IPS-15b (cell line): ENCODE results near the gene LLGL2.
A peak's percentile ranks its signal among the peaks of the same experiment; 100 is the strongest.

ENCODE experiments used
- H3K27me3 ChIP-seq: one replicate; pipeline ENCODE4 v1.6.1; 2013; ENCODE audit warnings: low read length; ENCODE audit not compliant: control insufficient read depth, insufficient read depth
- H3K36me3 ChIP-seq: one replicate; pipeline ENCODE4 v1.6.1; 2013; ENCODE audit warnings: low read length; ENCODE audit not compliant: control insufficient read depth, insufficient read depth
- H3K4me1 ChIP-seq: one replicate; pipeline ENCODE4 v1.6.1; 2013; ENCODE audit warnings: mild to moderate bottlenecking, low read length; ENCODE audit not compliant: control insufficient read depth, insufficient read depth
- H3K4me3 ChIP-seq: one replicate; pipeline ENCODE4 v1.5.1; 2013; ENCODE audit warnings: low read depth, low read length
- H3K9ac ChIP-seq: one replicate; pipeline ENCODE4 v1.6.1; 2013; ENCODE audit warnings: low read depth, mild to moderate bottlenecking, low read length
- H3K9me3 ChIP-seq: one replicate; pipeline ENCODE4 v1.6.1; 2013; ENCODE audit warnings: mild to moderate bottlenecking, low read length; ENCODE audit not compliant: control insufficient read depth, insufficient read depth

LLGL2 gene

DNA sequence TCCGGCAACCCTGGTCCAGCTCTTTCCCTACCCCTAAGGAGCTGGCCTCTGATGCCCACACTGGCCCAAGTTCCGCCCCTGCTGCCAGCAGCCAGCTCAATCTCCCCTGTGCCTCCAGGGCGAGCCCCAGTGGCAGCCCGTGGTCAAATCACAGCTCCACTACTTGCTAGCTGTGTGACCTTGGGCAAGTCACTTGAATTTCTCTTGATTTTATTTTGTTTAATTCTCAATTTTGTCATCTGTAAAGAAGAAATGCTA, 20.4 kb upstream of the LLGL2 start:
- H3K36me3 ChIP-seq: peaks cover 28% of the 10 kb centered on the region
- no peaks in the 10 kb centered on the region for H3K27me3 ChIP-seq
- H3K4me3 ChIP-seq: no peak overlapping the region
- no peak overlapping the region for H3K9ac ChIP-seq
- no peaks in the 10 kb centered on the region for H3K9me3 ChIP-seq
- no peaks in the 10 kb centered on the region for H3K4me1 ChIP-seq

DNA sequence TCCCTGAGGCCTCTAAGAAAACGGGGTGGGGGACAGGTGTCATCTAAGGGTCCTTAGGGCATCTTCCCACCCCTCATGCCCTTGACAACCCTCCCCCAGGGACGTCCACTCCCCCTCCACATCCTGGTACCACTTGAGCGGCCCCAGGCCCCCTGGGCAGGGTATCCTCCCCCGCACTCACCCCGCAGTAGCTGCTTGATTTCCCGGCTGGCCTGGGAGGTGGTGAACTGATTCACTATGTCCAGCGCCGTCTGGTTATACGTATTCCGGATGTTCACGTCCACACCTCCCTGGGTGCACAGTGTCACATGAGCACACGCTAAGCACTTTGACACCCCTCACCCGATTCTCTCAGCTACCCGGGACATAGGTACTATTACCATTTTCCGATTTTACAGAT, 19.9 kb upstream of the LLGL2 start:
- no peaks in the 10 kb centered on the region for H3K9me3 ChIP-seq

GRCh38 chr17:75506134-75506533, 19.4 kb upstream of the LLGL2 start:
- Histone ChIP-seq H3K9ac (no peak overlapping the region), H3K4me3 (no peak overlapping the region), H3K9me3 (no peaks in the 10 kb centered on the region), H3K36me3 (peaks cover 20% of the 10 kb centered on the region), H3K27me3 (no peaks in the 10 kb centered on the region), H3K4me1 (no peaks in the 10 kb centered on the region)

More for the DNA sequence above, 19.9 kb upstream of the LLGL2 start:
- no peak overlapping the region for H3K9ac ChIP-seq
- H3K36me3 ChIP-seq: peaks cover 25% of the 10 kb centered on the region
- no peaks in the 10 kb centered on the region for H3K27me3 ChIP-seq
- H3K4me3 ChIP-seq: no peak overlapping the region
- no peaks in the 10 kb centered on the region for H3K4me1 ChIP-seq

GRCh38 chr17:75506888-75507287, 18.6 kb upstream of the LLGL2 start:
- Histone ChIP-seq H3K36me3 (peaks cover 23% of the 10 kb centered on the region), H3K4me1 (no peaks in the 10 kb centered on the region), H3K4me3 (no peak overlapping the region), H3K9me3 (no peaks in the 10 kb centered on the region), H3K9ac (no peak overlapping the region), H3K27me3 (no peaks in the 10 kb centered on the region)

DNA sequence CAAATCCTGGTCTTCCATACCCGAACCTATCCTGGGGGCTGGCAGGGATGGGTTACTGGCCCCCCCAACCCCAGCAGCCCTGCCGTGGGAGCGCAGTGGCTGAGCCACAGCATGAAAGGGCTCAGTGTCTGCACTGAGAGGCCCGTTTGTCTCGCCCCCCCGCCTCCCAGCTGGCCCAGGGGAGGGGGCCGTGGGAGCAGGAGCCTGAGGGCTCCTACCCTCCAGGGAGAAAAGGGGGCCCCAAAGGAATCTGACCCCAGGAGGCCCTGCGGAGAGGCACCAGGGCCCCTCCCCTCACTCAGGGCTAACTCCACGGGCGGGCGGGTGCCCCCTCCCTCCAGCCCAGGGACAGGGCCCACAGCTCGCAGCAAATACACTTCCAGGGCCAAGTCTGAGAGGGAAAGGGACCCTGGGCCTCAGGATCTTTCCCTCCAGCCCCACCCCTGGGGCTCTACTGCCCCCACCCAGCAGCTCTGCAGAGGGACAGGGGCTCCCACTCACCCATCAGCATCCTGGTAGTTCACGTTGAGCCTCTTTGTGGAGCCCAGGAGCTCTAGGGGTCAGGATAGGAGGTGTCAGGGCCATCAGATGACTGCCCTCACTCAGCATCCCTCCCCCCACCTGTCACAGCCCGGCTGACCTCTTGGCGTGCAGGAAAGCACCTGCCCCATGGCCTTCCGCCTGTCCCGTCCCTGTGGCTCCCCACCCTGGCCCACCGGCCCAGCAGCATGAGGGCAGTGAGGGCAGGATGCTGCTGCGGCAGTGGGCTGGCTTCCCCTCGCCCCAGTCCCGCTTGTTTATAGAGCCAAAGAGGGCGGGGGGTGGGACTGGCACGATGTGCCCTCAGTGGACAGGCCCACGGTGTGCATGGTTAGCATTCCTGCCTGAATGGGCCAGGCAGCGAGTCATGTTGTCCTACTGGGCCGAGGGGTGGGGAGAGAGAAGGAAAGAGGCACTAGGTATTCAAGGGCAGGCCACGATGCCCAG, 17.5 kb upstream of the LLGL2 start:
- Histone ChIP-seq H3K4me1 (no peaks in the 10 kb centered on the region), H3K27me3 (no peaks in the 10 kb centered on the region), H3K36me3 (peaks cover 25% of the 10 kb centered on the region)

DNA sequence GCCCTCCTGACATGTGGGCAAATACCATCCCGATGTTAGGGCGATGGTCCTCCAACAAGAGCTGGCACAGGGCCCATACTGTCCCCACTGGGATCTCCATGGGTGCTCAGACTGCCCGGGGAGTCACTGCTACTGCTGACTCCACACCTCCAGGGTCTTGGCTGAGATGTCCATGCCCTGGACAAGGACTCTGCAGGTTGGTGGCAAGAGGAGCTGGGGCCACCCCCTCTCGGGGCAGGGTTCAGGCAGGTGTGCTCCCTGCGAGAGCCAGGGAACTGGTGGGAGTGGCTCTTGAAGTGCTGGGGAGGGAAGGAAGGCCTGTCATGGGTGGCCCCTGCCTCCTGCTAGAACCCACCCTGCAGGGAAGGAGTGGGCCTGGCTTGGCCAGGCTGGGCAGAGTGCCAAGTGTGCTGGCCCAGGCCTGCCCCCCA, 16.6 kb upstream of the LLGL2 start:
- Histone ChIP-seq H3K9ac (no peak overlapping the region), H3K27me3 (no peaks in the 10 kb centered on the region), H3K4me3 (no peak overlapping the region), H3K36me3 (peaks cover 28% of the 10 kb centered on the region), H3K4me1 (no peaks in the 10 kb centered on the region), H3K9me3 (no peaks in the 10 kb centered on the region)

More for the DNA sequence above, 17.5 kb upstream of the LLGL2 start:
- Histone ChIP-seq H3K9ac (no peak overlapping the region), H3K4me3 (no peak overlapping the region), H3K9me3 (no peaks in the 10 kb centered on the region)

GRCh38 chr17:75509528-75510258, 15.8 kb upstream of the LLGL2 start:
- H3K4me3 ChIP-seq: no peak overlapping the region
- peaks cover 24% of the 10 kb centered on the region for H3K36me3 ChIP-seq
- H3K9ac ChIP-seq: no peak overlapping the region
- no peaks in the 10 kb centered on the region for H3K27me3 ChIP-seq
- no peaks in the 10 kb centered on the region for H3K9me3 ChIP-seq
- no peaks in the 10 kb centered on the region for H3K4me1 ChIP-seq

- no peak overlapping the region for H3K4me3 ChIP-seq
- H3K4me1 ChIP-seq: no peaks in the 10 kb centered on the region
- peaks cover 18% of the 10 kb centered on the region for H3K36me3 ChIP-seq
Observed at GRCh38 chr17:75511270-75511609, 14.3 kb upstream of the LLGL2 start.

DNA sequence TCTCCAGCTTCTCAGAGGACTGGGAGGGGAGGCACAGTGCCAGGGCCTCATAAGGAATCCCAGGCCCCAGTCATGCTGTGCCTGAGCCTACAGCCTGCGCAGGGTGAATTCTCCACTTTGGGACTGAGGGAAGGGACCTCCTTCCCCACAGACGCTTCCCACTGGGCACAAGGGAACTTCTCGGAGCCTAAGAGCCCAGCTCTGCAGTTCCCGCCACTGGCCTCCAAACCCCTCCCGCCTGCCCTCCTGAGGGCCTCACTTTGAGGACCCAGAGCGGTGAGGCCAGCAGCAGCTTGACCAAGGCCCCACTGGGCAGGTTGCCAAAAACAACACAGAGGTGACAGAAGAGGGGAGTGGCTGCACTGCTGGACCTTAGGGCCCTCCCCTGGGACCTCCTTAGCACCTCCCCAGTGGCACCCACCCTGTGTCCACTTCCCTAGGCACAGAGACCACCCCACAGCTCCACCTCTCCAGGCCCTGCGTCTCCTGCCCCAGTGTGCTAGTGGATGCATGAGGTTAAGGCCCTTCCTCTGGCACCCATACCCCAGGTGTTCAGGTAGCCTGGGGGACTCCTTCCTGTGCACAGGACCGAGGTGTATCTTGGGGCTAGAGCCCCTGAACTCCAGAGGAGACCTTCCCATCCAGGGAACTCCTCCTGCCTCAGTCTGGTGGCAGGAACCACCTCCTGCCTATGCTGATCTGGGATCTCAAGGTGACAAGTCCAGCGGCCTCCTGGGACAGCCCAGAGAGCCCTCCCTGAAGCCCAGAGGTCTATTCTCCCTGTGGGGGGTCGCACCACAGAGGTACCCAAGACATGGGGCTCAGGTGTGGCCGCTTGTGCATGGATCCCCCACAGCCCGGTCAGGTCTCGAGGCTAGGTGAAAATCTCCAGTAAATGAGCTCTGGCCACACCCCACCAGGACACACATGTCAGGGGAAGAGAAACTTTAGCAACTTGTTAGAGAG, 13.6 kb upstream of the LLGL2 start:
- H3K4me3 ChIP-seq: no peak overlapping the region
- H3K36me3 ChIP-seq: peaks cover 12% of the 10 kb centered on the region
- H3K27me3 ChIP-seq: no peaks in the 10 kb centered on the region
- no peaks in the 10 kb centered on the region for H3K9me3 ChIP-seq
- H3K4me1 ChIP-seq: no peaks in the 10 kb centered on the region
- no peak overlapping the region for H3K9ac ChIP-seq

More at GRCh38 chr17:75511270-75511609, 14.3 kb upstream of the LLGL2 start:
- Histone ChIP-seq H3K9ac (no peak overlapping the region), H3K27me3 (no peaks in the 10 kb centered on the region), H3K9me3 (no peaks in the 10 kb centered on the region)

DNA sequence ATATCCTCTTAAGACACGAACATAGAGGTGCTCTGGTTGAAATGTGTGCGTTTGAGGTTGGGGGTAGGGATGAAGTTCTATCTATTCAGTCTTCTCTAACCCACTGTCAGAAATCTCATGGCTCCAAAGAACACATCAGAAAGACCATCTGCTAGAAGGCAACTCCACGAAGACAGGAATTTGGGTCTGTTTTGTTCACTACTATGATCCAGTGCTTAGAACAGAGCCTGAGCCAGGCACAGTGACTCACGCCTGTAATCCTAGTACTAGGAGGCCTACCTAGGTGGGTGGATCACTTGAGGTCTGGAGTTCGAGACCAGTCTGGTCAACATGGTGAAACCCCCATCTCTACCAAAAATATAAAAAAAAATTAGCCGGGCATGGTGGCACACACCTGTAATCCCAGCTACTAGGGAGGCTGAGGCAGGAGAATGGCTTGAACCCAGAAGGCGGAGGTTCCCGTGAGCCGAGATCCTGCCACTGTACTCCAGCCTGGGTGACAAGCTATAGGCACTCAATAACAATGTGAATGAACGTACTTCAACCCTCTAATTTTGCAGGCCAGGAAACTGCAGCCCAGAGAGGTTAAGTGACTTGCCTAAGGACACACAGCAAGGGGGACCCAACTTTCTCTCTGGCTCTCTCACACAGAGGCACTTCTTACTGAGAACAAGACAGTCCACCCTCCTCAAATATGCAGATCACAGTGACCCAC, 12.4 kb upstream of the LLGL2 start:
- H3K9ac ChIP-seq: no peak overlapping the region
- peaks cover 5% of the 10 kb centered on the region for H3K4me1 ChIP-seq
- no peaks in the 10 kb centered on the region for H3K9me3 ChIP-seq
- H3K27me3 ChIP-seq: no peaks in the 10 kb centered on the region
- no peak overlapping the region for H3K4me3 ChIP-seq
- H3K36me3 ChIP-seq: peaks cover 12% of the 10 kb centered on the region

- H3K9me3 ChIP-seq: no peaks in the 10 kb centered on the region
- peak overlapping the region; percentile 22 for H3K4me3 ChIP-seq
- H3K36me3 ChIP-seq: peaks cover 12% of the 10 kb centered on the region
- peaks cover 5% of the 10 kb centered on the region for H3K4me1 ChIP-seq
- no peak overlapping the region for H3K9ac ChIP-seq
- no peaks in the 10 kb centered on the region for H3K27me3 ChIP-seq
Observed at GRCh38 chr17:75513641-75514000, 11.9 kb upstream of the LLGL2 start.
